IMR-90 (cell line): ENCODE data around the gene ARF5. TPM values are rescaled to one million over a fixed set of nuclear protein-coding genes. Genes with fewer than 3 reads are reported as not detected.

Source experiments
- ATAC-seq: fragments of 200-7000 bp; cut with Tn5 transposase; 2 replicates; pipeline ENCODE4 v1.9.1; 2020; ENCODE audit warnings: low read depth, mild to moderate bottlenecking, moderate library complexity
- BruUV-seq: library from RNA; stranded (reverse); fragments of 400-500 nt; replicated peaks from 2 replicates; lab custom pipeline; 2021; lab: Mats Ljungman, UMichigan
- CTCF ChIA-PET: fragments of 300-600 bp; formaldehyde crosslinking; extraction: SDS; loops from one replicate; lab custom pipeline; 2021; ENCODE audit warnings: antibody characterized with exemption; lab: Yijun Ruan, JAX
- POLR2A ChIA-PET: fragments of 300-600 bp; sonication (Branson Sonifier 250); formaldehyde crosslinking; loops from one replicate; lab custom pipeline; 2022; ENCODE audit warnings: antibody characterized with exemption; ENCODE audit not compliant: unreplicated experiment; lab: Charles Lee
- DNase-seq: peaks from one replicate; pipeline ENCODE4 v3.0.0; 2013
- H2AFZ ChIP-seq: replicated peaks from 2 replicates; pipeline ENCODE3; 2013; ENCODE audit warnings: low read length, mild to moderate bottlenecking; ENCODE audit not compliant: poor library complexity
- H2AK5ac ChIP-seq: 2 replicates; pipeline ENCODE4 v1.6.1; 2013; ENCODE audit warnings: low read depth, low read length, inconsistent platforms
- H2AK9ac ChIP-seq: replicated peaks from 2 replicates; pipeline ENCODE3; 2013; ENCODE audit warnings: mild to moderate bottlenecking, low read depth, low read length, moderate library complexity; ENCODE audit not compliant: poor library complexity
- H2BK120ac ChIP-seq: 2 replicates; pipeline ENCODE4 v1.6.1; 2013; ENCODE audit warnings: low read depth, low read length, inconsistent platforms
- H2BK15ac ChIP-seq: 3 replicates; pipeline ENCODE4 v1.6.1; 2013; ENCODE audit warnings: low read depth, low read length, inconsistent platforms
- H2BK20ac ChIP-seq: 2 replicates; pipeline ENCODE4 v1.6.1; 2013; ENCODE audit warnings: low read depth, mild to moderate bottlenecking, inconsistent platforms, low read length, moderate library complexity
- H2BK5ac ChIP-seq: 2 replicates; pipeline ENCODE4 v1.6.1; 2013; ENCODE audit warnings: mild to moderate bottlenecking, low read depth, low read length, inconsistent platforms; ENCODE audit not compliant: poor library complexity, severe bottlenecking
- H3K14ac ChIP-seq: replicated peaks from 2 replicates; pipeline ENCODE4 v1.6.1; 2013; ENCODE audit warnings: low read depth, low read length, inconsistent platforms
- H3K18ac ChIP-seq: 2 replicates; pipeline ENCODE4 v1.6.1; 2013; ENCODE audit warnings: low read depth, low read length, control low read depth
- H3K23ac ChIP-seq: 2 replicates; pipeline ENCODE4 v1.6.1; 2013; ENCODE audit warnings: low read depth, low read length, inconsistent platforms
- H3K27ac ChIP-seq: 2 replicates; pipeline ENCODE4 v1.5.1; 2013; ENCODE audit warnings: mild to moderate bottlenecking, control low read depth, low read length; ENCODE audit not compliant: insufficient read depth
- H3K27me3 ChIP-seq: 2 replicates; pipeline ENCODE4 v1.6.1; 2013; ENCODE audit warnings: low read length; ENCODE audit not compliant: control insufficient read depth, insufficient read depth
- H3K36me3 ChIP-seq: 2 replicates; pipeline ENCODE4 v1.6.1; 2013; ENCODE audit warnings: low read length, mixed read lengths; ENCODE audit not compliant: control insufficient read depth, insufficient read depth
- H3K4ac ChIP-seq: 2 replicates; pipeline ENCODE4 v1.6.1; 2013; ENCODE audit warnings: low read depth, low read length, inconsistent platforms
- H3K4me1 ChIP-seq: 2 replicates; pipeline ENCODE4 v1.6.1; 2013; ENCODE audit warnings: low read length, mixed read lengths; ENCODE audit not compliant: control insufficient read depth, insufficient read depth
- H3K4me2 ChIP-seq: 2 replicates; pipeline ENCODE4 v1.6.1; 2013; ENCODE audit warnings: low read depth, mild to moderate bottlenecking, control low read depth, low read length, moderate library complexity
- H3K4me3 ChIP-seq: 2 replicates; pipeline ENCODE4 v1.5.1; 2013; ENCODE audit warnings: low read depth, mild to moderate bottlenecking, control low read depth, low read length, moderate library complexity; ENCODE audit not compliant: insufficient read depth
- H3K56ac ChIP-seq: 2 replicates; pipeline ENCODE4 v1.6.1; 2013; ENCODE audit warnings: low read length, inconsistent platforms; ENCODE audit not compliant: insufficient read depth; ENCODE audit errors: extremely low read depth
- H3K79me1 ChIP-seq, 2 experiments: 2 replicates each; pipeline ENCODE4 v1.6.1; 2013; ENCODE audit warnings: low read length in 2 of 2, inconsistent platforms in 1 of 2, low read depth in 1 of 2
- H3K9ac ChIP-seq: 2 replicates; pipeline ENCODE4 v1.6.1; 2013; ENCODE audit warnings: low read depth, low read length, control low read depth
- H3K9me1 ChIP-seq: 2 replicates; pipeline ENCODE4 v1.6.1; 2013; ENCODE audit warnings: low read length, inconsistent platforms; ENCODE audit not compliant: insufficient read depth
- H3K9me3 ChIP-seq: 2 replicates; pipeline ENCODE4 v1.6.1; 2013; ENCODE audit warnings: low read length; ENCODE audit not compliant: control insufficient read depth, insufficient read depth
- H4K20me1 ChIP-seq: 2 replicates; pipeline ENCODE4 v1.6.1; 2013; ENCODE audit warnings: low read length, inconsistent platforms; ENCODE audit not compliant: insufficient read depth
- H4K5ac ChIP-seq: 2 replicates; pipeline ENCODE4 v1.6.1; 2013; ENCODE audit warnings: mild to moderate bottlenecking, low read depth, low read length, control low read depth
- H4K8ac ChIP-seq, 2 experiments: 2 replicates each; pipeline ENCODE4 v1.6.1; 2013; ENCODE audit warnings: low read depth in 2 of 2, low read length in 2 of 2, control low read depth in 1 of 2, inconsistent platforms in 1 of 2
- H4K91ac ChIP-seq: 2 replicates; pipeline ENCODE4 v1.6.1; 2013; ENCODE audit warnings: low read depth, low read length, inconsistent platforms; ENCODE audit not compliant: insufficient read depth
- BHLHE40 ChIP-seq: fragments of 150-350 bp; IDR thresholded peaks from 2 replicates; pipeline ENCODE4 v1.6.1; 2016; ENCODE audit warnings: mild to moderate bottlenecking, low read depth, low read length
- CHD1 ChIP-seq: IDR thresholded peaks from 2 replicates; pipeline ENCODE4 v1.6.1; 2012; ENCODE audit warnings: low read depth, low read length, improper control_type of control experiment
- FOS ChIP-seq: fragments of 150-350 bp; IDR thresholded peaks from 2 replicates; pipeline ENCODE4 v1.6.1; 2016; ENCODE audit warnings: low read depth, low read length
- MAFK ChIP-seq: IDR thresholded peaks from 2 replicates; pipeline ENCODE4 v1.6.1; 2012; ENCODE audit warnings: low read depth, low read length, improper control_type of control experiment
- NFE2L2 ChIP-seq: fragments of 150-350 bp; IDR thresholded peaks from 2 replicates; pipeline ENCODE4 v1.6.1; 2016; ENCODE audit warnings: low read depth, mild to moderate bottlenecking, low read length
- RAD21 ChIP-seq: IDR thresholded peaks from 2 replicates; pipeline ENCODE4 v1.6.1; 2012; ENCODE audit warnings: low read length, improper control_type of control experiment
- WGBS, 2 experiments: methylation state at CpG; one replicate each; pipeline versions ENCODE4 v1.1.5 to v1.1.7; 2013; ENCODE audit warnings: missing lambda C conversion rate in 2 of 2; ENCODE audit not compliant: insufficient read length in 1 of 2; ENCODE audit errors: extremely low coverage in 2 of 2; 5-methylcytosine and 5-hydroxymethylcytosine counted together
- dilution Hi-C: fragments of 300-500 bp; cut with HindIII; formaldehyde crosslinking; loops from one replicate; pipeline ENCODE4 v1.14.3; 2018; ENCODE audit warnings: low sequenced_read_pairs; ENCODE audit not compliant: unreplicated experiment
- in situ Hi-C: fragments of 300-500 bp; cut with MboI; formaldehyde crosslinking; loops from 3 replicates; pipeline ENCODE4 v1.14.3; 2019; ENCODE audit warnings: low sequenced_read_pairs, inconsistent platforms, mixed read lengths
- intact Hi-C: fragments of 100-400 bp; cut with micrococcal nuclease; formaldehyde crosslinking; loops from 2 replicates; pipeline ENCODE4 v1.10.0; 2022
- polyA plus RNA-seq, 3 experiments: library from polyadenylated mRNA; depleted of rRNA; stranded (reverse); fragments of >200 nt; gene quantifications; 2 replicates each; pipeline ENCODE4 v1.2.3, GENCODE V29; 2012; ENCODE audit warnings: low replicate concordance in 1 of 3
- total RNA-seq: library from RNA; depleted of rRNA; stranded (reverse); fragments of >200 nt; gene quantifications from 2 replicates; pipeline ENCODE4 v1.2.3, GENCODE V29; 2012
- TF ChIP-seq, protein P1 (sequence below): fragments of 150-350 bp; IDR thresholded peaks from 2 replicates; pipeline ENCODE4 v1.6.1; 2016; ENCODE audit warnings: low read depth, mild to moderate bottlenecking, low read length, moderate library complexity, borderline replicate concordance

ARF5 gene
- total and polyA plus RNA-seq, 2 of the 4 experiments (the other 2 are of a cell fraction), result 128 to 274 TPM

DNA sequence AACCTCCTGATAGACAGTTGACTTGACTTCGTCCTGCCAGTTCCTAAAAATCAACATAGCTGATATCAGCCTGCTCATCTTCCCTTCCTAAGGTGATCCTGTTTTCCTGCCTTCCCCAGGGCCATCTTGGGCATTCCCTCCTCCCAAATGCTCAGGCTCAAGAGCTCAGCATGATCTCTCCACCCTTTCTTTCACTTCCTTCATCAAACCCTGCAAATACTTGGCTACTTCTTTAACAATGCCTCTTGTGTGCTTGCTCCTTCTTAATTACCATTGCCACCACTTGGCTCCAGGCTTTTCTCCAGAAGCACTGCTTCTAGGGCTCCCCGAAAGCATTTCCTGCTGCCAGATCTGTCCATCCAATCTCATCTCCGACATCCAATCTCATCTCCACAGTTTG lies 12.7 kb downstream of the ARF5 start:
- no peak overlapping the region for H3K9ac ChIP-seq
- BruUV-seq, result no TSS peak
- dilution Hi-C loops, result no loop called here

More for the DNA sequence above, 12.7 kb downstream of the ARF5 start:
- H3K56ac ChIP-seq, result no peak overlapping the region
- H3K9me3 ChIP-seq, result no peaks in the 10 kb centered on the region
- H2BK120ac ChIP-seq, result no peak overlapping the region
- DNase-seq, result no peak
- ChIA-PET CTCF (no interaction called here), POLR2A (no interaction called here)
- no peaks in the 10 kb centered on the region for H3K79me1 ChIP-seq
- H3K4me3 ChIP-seq, result no peak overlapping the region
- H4K5ac ChIP-seq, result no peak overlapping the region
- H3K4me1 ChIP-seq, result no peaks in the 10 kb centered on the region
- no peaks in the 10 kb centered on the region for H3K36me3 ChIP-seq
- no peak overlapping the region for H3K18ac ChIP-seq
- no peak overlapping the region for H4K8ac ChIP-seq
- H3K4me2 ChIP-seq, result no peak overlapping the region
- H4K91ac ChIP-seq, result no peak overlapping the region
- H3K27ac ChIP-seq, result no peak overlapping the region
- intact Hi-C loops, result no loop called here
- ATAC-seq, result no peak
- H2BK5ac ChIP-seq, result no peak overlapping the region
- TF ChIP-seq CHD1 (no peak), FOS (no peak), BHLHE40 (no peak), RAD21 (no peak), MAFK (no peak), NFE2L2 (no peak)
- TF ChIP-seq, protein P1, sequence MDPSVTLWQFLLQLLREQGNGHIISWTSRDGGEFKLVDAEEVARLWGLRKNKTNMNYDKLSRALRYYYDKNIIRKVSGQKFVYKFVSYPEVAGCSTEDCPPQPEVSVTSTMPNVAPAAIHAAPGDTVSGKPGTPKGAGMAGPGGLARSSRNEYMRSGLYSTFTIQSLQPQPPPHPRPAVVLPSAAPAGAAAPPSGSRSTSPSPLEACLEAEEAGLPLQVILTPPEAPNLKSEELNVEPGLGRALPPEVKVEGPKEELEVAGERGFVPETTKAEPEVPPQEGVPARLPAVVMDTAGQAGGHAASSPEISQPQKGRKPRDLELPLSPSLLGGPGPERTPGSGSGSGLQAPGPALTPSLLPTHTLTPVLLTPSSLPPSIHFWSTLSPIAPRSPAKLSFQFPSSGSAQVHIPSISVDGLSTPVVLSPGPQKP, result no peak
- no peaks in the 10 kb centered on the region for H3K9me1 ChIP-seq
- no peak overlapping the region for H3K4ac ChIP-seq
- H2AK9ac ChIP-seq, result no peak overlapping the region
- no peak overlapping the region for H3K23ac ChIP-seq
- WGBS, 2 experiments, result 57% methylated on average over 3 of the region's 3 CpGs; no CpG with 5 or more reads in 1 of the 2 experiments
- no peaks in the 10 kb centered on the region for H4K20me1 ChIP-seq
- H2BK15ac ChIP-seq, result no peak overlapping the region
- no peak overlapping the region for H2AFZ ChIP-seq
- peaks cover 14% of the 10 kb centered on the region for H3K27me3 ChIP-seq
- no peak overlapping the region for H2AK5ac ChIP-seq
- no peak overlapping the region for H2BK20ac ChIP-seq
- in situ Hi-C loops, result no loop called here
- no peak overlapping the region for H3K14ac ChIP-seq
